Right lobe of liver (tissue), 4 donors: ENCODE results near the gene RRM2.

Experiments
- CTCF ChIP-seq, 4 donors: fragments of 200-600 bp in 3 of 4; fragments of 450-650 bp in 1 of 4; IDR thresholded peaks; one replicate each; pipeline versions ENCODE4 v1.5.1 to v1.8.0; 2016 to 2022; ENCODE audit warnings: antibody characterized with exemption in 4 of 4, mild to moderate bottlenecking in 2 of 4
- POLR2A ChIP-seq: fragments of 450-650 bp; IDR thresholded peaks from one replicate; pipeline ENCODE4 v1.6.1; 2017; ENCODE audit warnings: antibody characterized with exemption, mild to moderate bottlenecking
- donor health status: DM: no; HTN: no; CAD: no.
- donor health status: DM: no; HTN: no; CAD: no.
- donor health status: DM: no; HTN: yes; CAD: no.

GRCh38 chr2:10085668-10086059 is 36.9 kb upstream of the RRM2 start:
- TF ChIP-seq CTCF (IDR thresholded peaks at IDR 0.05) (no peak), POLR2A (no peak)
